Measurements from ENCODE around the gene PLPPR5. TPM values are rescaled to one million over a fixed set of nuclear protein-coding genes. Genes with fewer than 3 reads are reported as not detected.

Gene PLPPR5
- total RNA-seq, 1 donor from 2014 or later: not detected

- intact Hi-C loops (cut with micrococcal nuclease): no loop called here
Observed at GRCh38 chr1:98969798-98970490, 34.7 kb downstream of the PLPPR5 start.

- intact Hi-C loops (cut with micrococcal nuclease): no loop called here
Observed at GRCh38 chr1:98967122-98967521, 37.5 kb downstream of the PLPPR5 start.

GRCh38 chr1:98965394-98965793, 39.3 kb downstream of the PLPPR5 start:
- intact Hi-C loops (cut with micrococcal nuclease): no loop called here

GRCh38 chr1:98964198-98964597, 40.5 kb downstream of the PLPPR5 start:
- intact Hi-C loops (cut with micrococcal nuclease): no loop called here

GRCh38 chr1:98963064-98963758, 41.5 kb downstream of the PLPPR5 start:
- intact Hi-C loops (cut with micrococcal nuclease): no loop called here

- intact Hi-C loops (cut with micrococcal nuclease): no loop called here
Observed at GRCh38 chr1:98962156-98962555, 42.5 kb downstream of the PLPPR5 start.

GRCh38 chr1:98949621-98950020, 55.0 kb downstream of the PLPPR5 start:
- intact Hi-C loops (cut with micrococcal nuclease): loop anchor here (5.0 kb wide), 1 partner anchor 157 kb away; no protein-coding TSS in a partner anchor

- intact Hi-C loops (cut with micrococcal nuclease): loop anchor here (5.0 kb wide), 1 partner anchor 157 kb away; no protein-coding TSS in a partner anchor
Observed at GRCh38 chr1:98949166-98949565, 55.5 kb downstream of the PLPPR5 start.

GRCh38 chr1:98947071-98947470, 57.6 kb downstream of the PLPPR5 start:
- intact Hi-C loops (cut with micrococcal nuclease): loop anchor here (5.0 kb wide), 1 partner anchor 155 kb away; no protein-coding TSS in a partner anchor

- intact Hi-C loops (cut with micrococcal nuclease): no loop called here
Observed at GRCh38 chr1:98940722-98941079, 64.0 kb downstream of the PLPPR5 start.

- intact Hi-C loops (cut with micrococcal nuclease): no loop called here
Observed at GRCh38 chr1:98940069-98940721, 64.5 kb downstream of the PLPPR5 start.

GRCh38 chr1:98939471-98939870, 65.2 kb downstream of the PLPPR5 start:
- intact Hi-C loops (cut with micrococcal nuclease): no loop called here

- intact Hi-C loops (cut with micrococcal nuclease): no loop called here
Observed at GRCh38 chr1:98937347-98937746, 67.3 kb downstream of the PLPPR5 start.

GRCh38 chr1:98932184-98932583, 72.5 kb downstream of the PLPPR5 start:
- intact Hi-C loops (cut with micrococcal nuclease): no loop called here

- intact Hi-C loops (cut with micrococcal nuclease): no loop called here
Observed at GRCh38 chr1:98931128-98931835, 73.4 kb downstream of the PLPPR5 start.

GRCh38 chr1:98929437-98929836, 75.2 kb downstream of the PLPPR5 start:
- intact Hi-C loops (cut with micrococcal nuclease): no loop called here

GRCh38 chr1:98926597-98926996, 78.1 kb downstream of the PLPPR5 start:
- intact Hi-C loops (cut with micrococcal nuclease): no loop called here

- intact Hi-C loops (cut with micrococcal nuclease): no loop called here
Observed at GRCh38 chr1:98924977-98925376, 79.7 kb downstream of the PLPPR5 start.

- intact Hi-C loops (cut with micrococcal nuclease): no loop called here
Observed at GRCh38 chr1:98923667-98924066, 81.0 kb downstream of the PLPPR5 start.

- intact Hi-C loops (cut with micrococcal nuclease): no loop called here
Observed at GRCh38 chr1:98921817-98922216, 82.8 kb downstream of the PLPPR5 start.

GRCh38 chr1:98920441-98921110, 84.1 kb downstream of the PLPPR5 start:
- intact Hi-C loops (cut with micrococcal nuclease): no loop called here

Measured in T-helper 2 cell treated with Interferon-gamma antibody and Interleukin-4, amounts not matched to agents 100 ng/mL and 5 ng/mL, for 36 hours (primary cell).